KMS-11 (cell line): ENCODE measurements around the gene PARD3B.

Experiments used
- H2AFZ ChIP-seq: fragments of 200-600 bp; sonication (generic); 2 replicates; pipeline ENCODE4 v1.6.1; 2016; ENCODE audit warnings: antibody characterized with exemption, mixed run types, low read depth
- H3K27ac ChIP-seq: fragments of 200-600 bp; sonication (generic); 2 replicates; pipeline ENCODE4 v1.6.1; 2016; ENCODE audit warnings: mild to moderate bottlenecking, mixed run types
- H3K27me3 ChIP-seq: fragments of 200-600 bp; sonication (generic); 2 replicates; pipeline ENCODE4 v1.6.1; 2017; ENCODE audit warnings: mild to moderate bottlenecking, low read depth, mixed run types, moderate library complexity; ENCODE audit not compliant: insufficient read depth
- H3K36me3 ChIP-seq: fragments of 200-600 bp; sonication (generic); 2 replicates; pipeline ENCODE4 v1.6.1; 2017; ENCODE audit warnings: mild to moderate bottlenecking, mixed run types; ENCODE audit not compliant: insufficient read depth
- H3K4me1 ChIP-seq: fragments of 200-600 bp; sonication (generic); 2 replicates; pipeline ENCODE4 v1.6.1; 2016; ENCODE audit warnings: mild to moderate bottlenecking, low read depth, mixed run types; ENCODE audit not compliant: poor library complexity, severe bottlenecking
- H3K4me2 ChIP-seq: fragments of 200-600 bp; sonication (generic); 2 replicates; pipeline ENCODE4 v1.7.0; 2016; ENCODE audit warnings: mild to moderate bottlenecking, mixed run types
- H3K4me3 ChIP-seq: fragments of 200-600 bp; sonication (generic); IDR thresholded peaks from 2 replicates; pipeline ENCODE4 v1.6.1; 2017; ENCODE audit warnings: low read depth, low read length, mixed read lengths; ENCODE audit not compliant: insufficient read depth
- H3K79me2 ChIP-seq: fragments of 200-600 bp; sonication (generic); 2 replicates; pipeline ENCODE4 v1.6.1; 2016; ENCODE audit warnings: low read depth, mixed run types; ENCODE audit not compliant: insufficient read depth
- H3K9ac ChIP-seq: fragments of 200-600 bp; sonication (generic); 2 replicates; pipeline ENCODE4 v1.6.1; 2016; ENCODE audit warnings: mild to moderate bottlenecking, mixed run types
- H4K20me1 ChIP-seq: fragments of 200-600 bp; sonication (generic); 2 replicates; pipeline ENCODE4 v1.6.1; 2016; ENCODE audit warnings: mild to moderate bottlenecking, mixed run types; ENCODE audit not compliant: insufficient read depth
- TF ChIP-seq, protein P1 (sequence below): fragments of 200-600 bp; sonication (generic); conservative IDR thresholded peaks from 2 replicates; pipeline ENCODE4 v1.6.1; 2017; ENCODE audit warnings: low read depth, mild to moderate bottlenecking, antibody characterized with exemption, low read length, moderate library complexity, mixed read lengths

Gene PARD3B

DNA sequence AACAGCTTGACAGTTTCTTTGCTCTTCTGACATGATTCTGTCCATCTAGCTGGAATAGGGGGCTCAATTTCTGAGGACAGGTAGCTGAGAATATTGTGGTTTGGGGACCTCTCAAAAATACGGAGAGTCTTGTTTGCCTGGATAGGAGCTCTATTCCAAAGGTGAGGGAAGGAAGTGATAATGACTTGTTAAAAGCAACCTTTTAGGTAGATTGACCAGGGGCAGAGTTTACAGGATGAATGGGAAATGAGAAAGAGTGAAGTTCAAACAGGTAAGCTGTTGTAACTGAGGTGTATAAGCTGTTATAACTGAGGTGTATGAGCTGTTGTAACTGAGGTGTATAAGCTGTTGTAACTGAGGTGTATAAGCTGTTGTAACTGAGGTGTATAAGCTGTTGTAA lies 25.1 kb downstream of the PARD3B start:
- H3K27ac ChIP-seq = no peak overlapping the region
- no peak overlapping the region for H3K4me3 ChIP-seq
- H2AFZ ChIP-seq = no peak overlapping the region
- H3K4me1 ChIP-seq = no peaks in the 10 kb centered on the region
- H3K4me2 ChIP-seq = no peak overlapping the region
- H4K20me1 ChIP-seq = no peaks in the 10 kb centered on the region
- H3K79me2 ChIP-seq = no peaks in the 10 kb centered on the region
- no peaks in the 10 kb centered on the region for H3K27me3 ChIP-seq
- TF ChIP-seq, protein P1, sequence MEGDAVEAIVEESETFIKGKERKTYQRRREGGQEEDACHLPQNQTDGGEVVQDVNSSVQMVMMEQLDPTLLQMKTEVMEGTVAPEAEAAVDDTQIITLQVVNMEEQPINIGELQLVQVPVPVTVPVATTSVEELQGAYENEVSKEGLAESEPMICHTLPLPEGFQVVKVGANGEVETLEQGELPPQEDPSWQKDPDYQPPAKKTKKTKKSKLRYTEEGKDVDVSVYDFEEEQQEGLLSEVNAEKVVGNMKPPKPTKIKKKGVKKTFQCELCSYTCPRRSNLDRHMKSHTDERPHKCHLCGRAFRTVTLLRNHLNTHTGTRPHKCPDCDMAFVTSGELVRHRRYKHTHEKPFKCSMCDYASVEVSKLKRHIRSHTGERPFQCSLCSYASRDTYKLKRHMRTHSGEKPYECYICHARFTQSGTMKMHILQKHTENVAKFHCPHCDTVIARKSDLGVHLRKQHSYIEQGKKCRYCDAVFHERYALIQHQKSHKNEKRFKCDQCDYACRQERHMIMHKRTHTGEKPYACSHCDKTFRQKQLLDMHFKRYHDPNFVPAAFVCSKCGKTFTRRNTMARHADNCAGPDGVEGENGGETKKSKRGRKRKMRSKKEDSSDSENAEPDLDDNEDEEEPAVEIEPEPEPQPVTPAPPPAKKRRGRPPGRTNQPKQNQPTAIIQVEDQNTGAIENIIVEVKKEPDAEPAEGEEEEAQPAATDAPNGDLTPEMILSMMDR = no peak
- no peaks in the 10 kb centered on the region for H3K36me3 ChIP-seq
- H3K9ac ChIP-seq = no peak overlapping the region

DNA sequence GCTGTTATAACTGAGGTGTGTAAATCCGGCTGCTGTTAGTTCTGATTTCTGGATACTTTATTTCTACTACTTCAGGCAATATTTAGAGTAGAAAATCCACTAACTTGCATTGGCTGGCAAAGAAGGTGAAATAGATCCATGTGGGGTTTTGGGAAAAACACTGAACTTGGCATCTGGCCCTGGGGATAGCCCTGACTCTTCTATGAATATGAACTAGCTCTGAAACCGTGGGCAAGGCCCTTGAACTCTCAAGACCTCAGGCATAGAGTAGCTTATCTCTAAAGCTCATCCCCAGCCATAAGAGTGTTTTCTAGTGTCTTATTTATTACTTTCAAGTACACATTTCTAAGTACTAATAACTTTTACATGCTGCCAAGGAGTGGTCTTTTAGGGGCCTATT lies 25.8 kb downstream of the PARD3B start:
- Histone ChIP-seq H3K27ac (no peak overlapping the region), H3K36me3 (no peaks in the 10 kb centered on the region), H3K27me3 (no peaks in the 10 kb centered on the region), H3K4me3 (no peak overlapping the region), H4K20me1 (no peaks in the 10 kb centered on the region), H3K4me1 (no peaks in the 10 kb centered on the region), H3K4me2 (no peak overlapping the region), H3K9ac (no peak overlapping the region), H2AFZ (no peak overlapping the region), H3K79me2 (no peaks in the 10 kb centered on the region)
- TF ChIP-seq, protein P1 = no peak

DNA sequence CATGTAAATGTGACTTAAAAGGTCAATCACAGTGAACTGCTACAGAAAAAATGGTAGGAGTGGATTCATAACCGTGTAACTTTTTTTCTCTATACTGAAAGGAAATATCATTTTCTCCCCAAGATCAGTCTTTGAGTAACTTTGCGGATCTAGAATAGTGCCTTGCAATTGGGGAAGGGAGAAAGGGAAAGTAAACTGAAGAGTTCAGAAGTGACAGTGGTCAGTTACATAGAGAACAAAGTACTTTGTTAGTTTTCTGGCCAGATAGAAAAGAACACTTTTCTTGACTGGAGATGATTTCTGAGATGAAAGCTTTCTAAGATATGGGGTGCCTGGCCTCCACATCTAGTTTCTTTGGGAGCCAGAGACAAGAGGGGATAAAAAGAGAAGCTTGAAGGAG lies 26.6 kb downstream of the PARD3B start:
- Histone ChIP-seq H3K36me3 (no peaks in the 10 kb centered on the region), H3K27ac (no peak overlapping the region), H3K79me2 (no peaks in the 10 kb centered on the region), H3K9ac (no peak overlapping the region), H3K4me1 (no peaks in the 10 kb centered on the region), H3K27me3 (no peaks in the 10 kb centered on the region), H4K20me1 (no peaks in the 10 kb centered on the region), H3K4me3 (no peak overlapping the region), H3K4me2 (no peak overlapping the region), H2AFZ (no peak overlapping the region)
- TF ChIP-seq, protein P1 = no peak

DNA sequence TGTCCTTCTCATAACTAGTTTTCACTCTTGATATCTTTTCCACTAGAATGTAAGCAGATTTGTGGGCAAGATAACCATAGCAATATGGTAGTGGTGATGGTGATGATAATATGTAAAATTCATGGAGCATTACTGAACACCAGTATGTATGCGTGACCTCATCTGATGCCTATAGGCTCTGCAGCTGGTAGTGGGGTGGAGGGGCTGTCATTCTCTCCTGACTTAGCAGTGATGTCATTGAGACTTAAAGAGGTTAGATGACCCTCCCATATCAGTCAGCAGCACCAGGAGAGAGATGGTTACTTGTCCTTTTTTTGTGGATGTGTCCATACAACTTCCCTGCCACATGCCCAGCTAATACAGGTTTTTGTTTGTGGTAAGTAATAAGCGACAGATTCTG lies 27.9 kb downstream of the PARD3B start:
- H3K79me2 ChIP-seq = no peaks in the 10 kb centered on the region
- no peaks in the 10 kb centered on the region for H3K27me3 ChIP-seq
- TF ChIP-seq, protein P1 = no peak
- no peaks in the 10 kb centered on the region for H4K20me1 ChIP-seq
- no peaks in the 10 kb centered on the region for H3K4me1 ChIP-seq
- no peak overlapping the region for H3K4me3 ChIP-seq
- H3K9ac ChIP-seq = no peak overlapping the region
- H3K36me3 ChIP-seq = no peaks in the 10 kb centered on the region
- H2AFZ ChIP-seq = no peak overlapping the region
- no peak overlapping the region for H3K4me2 ChIP-seq
- H3K27ac ChIP-seq = no peak overlapping the region

DNA sequence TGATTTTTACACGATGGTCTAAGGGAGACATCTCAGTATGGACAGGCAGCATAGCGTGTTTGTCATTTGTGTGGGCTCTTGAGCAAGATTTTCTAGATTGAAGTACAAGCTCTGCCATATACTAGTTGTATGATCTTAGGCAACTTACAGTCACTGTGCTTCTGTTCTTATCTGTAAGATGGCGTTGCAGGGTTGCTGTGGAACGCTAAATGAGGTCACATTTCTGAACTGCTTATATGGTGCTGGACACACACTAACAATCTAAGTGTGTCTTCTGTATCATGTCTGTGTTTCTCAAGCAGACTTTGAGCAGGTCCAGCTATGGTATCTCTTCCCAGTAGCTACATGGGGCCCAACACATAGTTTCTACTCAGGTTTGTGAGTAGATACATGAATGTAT lies 29.2 kb downstream of the PARD3B start:
- H3K27me3 ChIP-seq = no peaks in the 10 kb centered on the region
- H3K36me3 ChIP-seq = no peaks in the 10 kb centered on the region
- H3K4me1 ChIP-seq = no peaks in the 10 kb centered on the region
- no peak overlapping the region for H3K4me2 ChIP-seq
- no peak overlapping the region for H3K4me3 ChIP-seq
- H3K79me2 ChIP-seq = no peaks in the 10 kb centered on the region
- no peaks in the 10 kb centered on the region for H4K20me1 ChIP-seq
- H2AFZ ChIP-seq = no peak overlapping the region
- TF ChIP-seq, protein P1 = no peak
- H3K27ac ChIP-seq = no peak overlapping the region
- no peak overlapping the region for H3K9ac ChIP-seq
